Measurements from ENCODE around the gene TMEM169.

- no peak for TF ChIP-seq CTCF (IDR thresholded peaks at IDR 0.05)
- no peak for TF ChIP-seq POLR2A (IDR thresholded peaks at IDR 0.05)
Observed at GRCh38 chr2:216051350-216051749, 30.4 kb upstream of the TMEM169 start.

All from right lobe of liver (tissue), 4 donors.